GM18505 (cell line): ENCODE results near the gene JCAD.
"Not testable (repeated sequence)": the region's sequence is repeated elsewhere in the genome, so short reads cannot be mapped to it uniquely, and the experiment has no call there.

Source experiments
- ATAC-seq: cut with Tn5 transposase; IDR thresholded peaks from one replicate; pipeline ENCODE4 v1.9.1; 2021; ENCODE audit not compliant: unreplicated experiment
- POLR2A ChIP-seq: IDR thresholded peaks from 4 replicates; pipeline ENCODE4 v1.6.1; 2011; ENCODE audit warnings: borderline replicate concordance; ENCODE audit not compliant: insufficient read depth, insufficient read length; ENCODE audit errors: extremely low read depth

The JCAD gene

DNA sequence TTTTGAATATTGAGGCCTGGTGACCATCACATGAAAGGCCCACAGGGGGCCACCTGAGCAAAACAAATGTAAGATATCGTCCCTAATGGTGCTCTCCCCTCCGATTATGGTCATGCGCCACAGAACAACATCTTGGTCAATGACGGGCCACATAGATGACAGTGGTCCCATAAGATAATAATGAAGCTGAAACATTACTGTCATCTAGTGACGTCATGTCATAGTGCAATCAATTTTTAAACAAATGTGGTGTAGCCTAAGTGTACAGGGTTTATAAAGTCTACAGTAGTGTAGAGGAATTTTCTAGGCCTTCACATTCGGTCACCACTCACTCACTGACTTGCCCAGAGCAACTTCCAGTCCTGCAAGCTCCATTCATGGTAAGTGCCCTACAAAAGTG, 36.8 kb downstream of the JCAD start:
- no peak for ATAC-seq
- no peak for TF ChIP-seq POLR2A

- TF ChIP-seq POLR2A = no peak
- no peak for ATAC-seq
Measured at GRCh38 chr10:30019468-30019867, 39.9 kb downstream of the JCAD start.

DNA sequence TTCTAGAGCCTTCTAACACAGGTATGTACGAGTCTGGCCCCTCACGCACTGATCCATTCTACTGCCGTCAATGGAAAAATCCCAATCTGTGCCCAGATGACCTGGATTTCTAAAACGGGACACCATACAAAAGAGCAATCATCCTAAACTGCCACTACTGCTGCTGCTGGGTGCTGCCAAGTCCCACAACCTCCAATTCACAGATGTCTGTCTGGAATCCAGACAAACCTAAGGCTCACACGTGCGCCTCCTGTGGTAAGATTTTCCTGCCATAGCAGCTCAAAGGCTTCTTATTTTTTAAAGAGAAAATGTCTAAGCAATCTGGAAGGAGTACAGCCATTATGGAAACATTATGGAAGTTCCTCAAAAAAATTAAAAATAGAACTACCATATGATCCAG, 40.9 kb downstream of the JCAD start:
- no peak for ATAC-seq
- TF ChIP-seq POLR2A = no peak

DNA sequence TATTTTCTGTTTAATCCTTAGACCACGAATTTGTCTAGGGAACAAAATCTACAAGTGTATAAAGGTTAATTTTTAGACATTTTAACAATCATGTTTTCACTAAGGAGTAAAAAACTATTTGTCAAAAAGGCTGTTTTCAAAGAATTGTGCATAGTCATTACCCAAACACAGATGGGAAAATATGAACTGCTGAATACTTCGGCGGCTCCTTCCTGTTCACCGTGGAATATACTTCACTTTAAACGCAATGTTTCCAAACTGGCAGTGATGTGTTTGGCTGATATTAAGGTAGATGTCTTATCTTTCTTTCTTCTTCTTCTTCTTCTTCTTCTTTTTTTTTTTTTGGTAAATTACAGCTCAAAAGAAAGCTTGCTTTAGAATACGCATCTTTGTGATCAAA, 41.4 kb downstream of the JCAD start:
- no peak for TF ChIP-seq POLR2A
- no peak for ATAC-seq

DNA sequence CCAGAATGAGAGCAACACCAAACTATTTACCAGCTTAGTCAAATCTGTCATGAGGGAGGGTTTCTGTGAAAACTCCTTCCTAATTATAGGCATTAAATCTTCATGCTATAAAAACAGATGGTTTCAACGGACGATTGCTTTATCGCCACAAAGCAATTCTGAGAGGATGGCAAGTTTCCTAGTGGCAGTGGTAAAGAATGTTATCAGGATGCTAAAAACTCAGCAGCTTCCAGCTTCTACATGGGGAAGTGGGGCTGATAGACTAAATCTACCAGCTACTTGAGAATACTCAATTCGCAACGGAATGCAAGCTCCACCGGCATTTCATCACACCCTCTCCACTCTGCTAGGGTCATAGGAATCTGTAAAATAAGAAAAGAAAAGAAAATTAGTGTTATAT, 41.8 kb downstream of the JCAD start:
- TF ChIP-seq POLR2A = no peak
- ATAC-seq = no peak

DNA sequence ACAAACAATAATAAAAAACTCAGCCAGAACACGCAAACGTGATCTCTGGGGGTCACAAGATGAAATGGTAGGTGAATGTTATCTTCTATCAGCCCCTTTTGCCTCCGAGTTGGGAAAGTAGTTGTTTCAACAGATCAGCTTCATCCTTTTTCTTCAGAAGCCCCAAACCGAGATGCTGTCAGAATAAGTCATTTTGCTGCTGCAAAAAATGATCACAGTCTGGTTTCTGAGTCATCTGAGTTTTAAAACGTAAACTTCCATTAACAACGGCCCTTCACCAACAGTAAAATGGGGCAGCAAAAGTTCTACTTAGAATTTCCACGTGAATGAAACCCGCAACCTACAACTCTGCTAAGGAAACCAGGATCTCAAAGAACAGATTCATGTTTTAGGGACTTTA, 44.9 kb downstream of the JCAD start:
- no peak for ATAC-seq
- no peak for TF ChIP-seq POLR2A

GRCh38 chr10:30013757-30014156, 45.6 kb downstream of the JCAD start:
- TF ChIP-seq POLR2A = no peak
- ATAC-seq = no peak

- no peak for TF ChIP-seq POLR2A
- ATAC-seq = no peak
Measured at GRCh38 chr10:30011956-30012647, 47.3 kb downstream of the JCAD start.

GRCh38 chr10:30011396-30011795, 48.0 kb downstream of the JCAD start:
- no peak for ATAC-seq
- no peak for TF ChIP-seq POLR2A

DNA sequence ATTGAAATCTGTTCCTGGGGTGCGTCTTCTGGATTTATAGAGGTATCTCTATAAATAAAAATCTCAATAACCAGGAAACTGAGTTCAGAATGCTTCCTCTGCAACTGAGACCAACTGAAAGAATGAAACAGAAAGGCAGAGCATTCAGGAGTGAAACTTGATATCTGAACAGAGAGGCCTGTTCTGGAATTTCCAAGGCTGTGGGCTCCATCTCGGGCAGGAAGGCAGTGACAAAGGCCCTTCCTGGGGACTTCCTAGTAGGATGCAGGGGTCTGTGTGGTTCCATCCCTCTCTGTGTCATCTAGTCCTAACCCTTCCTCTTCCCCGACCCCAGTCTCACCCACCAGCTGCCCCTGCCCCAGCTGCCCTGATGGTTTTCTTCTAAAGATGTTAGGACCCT, 52.0 kb downstream of the JCAD start:
- TF ChIP-seq POLR2A = no peak
- no peak for ATAC-seq

GRCh38 chr10:30006410-30006809, 53.0 kb downstream of the JCAD start:
- no peak for TF ChIP-seq POLR2A
- ATAC-seq = no peak

DNA sequence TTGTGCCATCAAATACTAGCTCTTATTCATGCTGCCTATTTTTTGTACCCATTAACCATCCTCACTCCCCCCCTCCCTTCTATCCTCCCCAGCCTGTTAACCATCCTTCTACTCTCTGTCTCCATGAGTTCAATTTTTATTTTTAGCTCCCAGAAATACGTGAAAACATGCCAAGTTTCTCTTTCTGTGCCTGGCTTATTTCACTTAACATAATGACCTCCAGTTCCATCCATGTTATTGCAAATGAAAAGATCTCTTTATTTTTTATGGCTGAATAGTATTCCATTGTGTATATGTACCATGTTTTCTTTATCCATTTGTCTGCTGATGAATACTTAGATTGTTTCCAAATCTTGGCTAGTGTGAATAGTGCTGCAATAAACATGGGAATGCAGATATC, 54.3 kb downstream of the JCAD start:
- ATAC-seq = not testable (repeated sequence)

DNA sequence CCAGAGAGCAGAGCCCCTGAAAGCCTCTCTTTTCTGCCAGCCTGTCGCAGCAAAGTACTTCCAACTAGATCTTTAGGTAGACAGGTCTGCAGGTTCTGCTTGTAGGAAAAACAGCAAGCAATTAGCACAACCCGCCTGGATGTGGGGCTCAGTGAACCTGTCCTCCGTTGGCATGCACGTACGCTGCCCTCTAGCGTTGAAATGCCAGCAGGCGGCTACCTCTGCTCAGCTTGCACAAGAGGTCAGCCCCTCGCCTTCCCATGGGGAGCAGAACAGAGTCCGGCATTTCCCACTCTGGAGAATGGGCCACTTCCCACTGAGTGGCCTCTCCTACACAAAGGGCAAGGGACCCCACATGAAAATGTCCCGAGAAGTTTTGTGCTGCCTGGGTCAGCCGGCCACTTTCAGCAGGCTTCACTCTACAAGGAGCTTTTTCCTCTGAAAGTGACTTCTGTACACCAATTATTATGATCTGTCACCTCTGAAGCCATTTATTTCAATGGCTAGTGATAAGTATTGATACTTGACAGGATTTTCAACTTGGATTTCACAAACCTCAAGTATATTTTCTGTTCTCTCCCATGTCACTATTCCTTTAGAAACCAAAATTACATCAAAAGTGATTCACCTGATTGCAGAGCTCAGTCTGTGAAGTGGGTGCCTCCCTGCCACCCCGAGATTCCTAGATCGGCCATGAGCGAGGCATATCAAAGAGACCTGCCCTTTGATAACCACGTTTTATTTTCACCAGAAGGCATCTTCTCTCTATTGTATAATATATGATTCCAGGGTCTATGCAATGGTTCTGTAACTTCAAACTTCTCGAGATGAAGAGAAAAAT, 56.7 kb downstream of the JCAD start:
- no peak for ATAC-seq
- no peak for TF ChIP-seq POLR2A
